OCI-LY7 (cell line): ENCODE results near the gene PUM1.

Experiments
- CTCF ChIP-seq: fragments of 200-600 bp; sonication (generic); conservative IDR thresholded peaks from 2 replicates; pipeline ENCODE4 v1.5.1; 2014; ENCODE audit warnings: mild to moderate bottlenecking, antibody characterized with exemption, low read length, moderate library complexity, mixed read lengths
- EZH2phosphoT487 ChIP-seq: fragments of 200-600 bp; sonication (generic); IDR thresholded peaks from 2 replicates; pipeline ENCODE4 v1.6.1; 2018; ENCODE audit warnings: low read depth, borderline replicate concordance, mild to moderate bottlenecking, mixed run types, antibody characterized with exemption, low read length, moderate library complexity, mixed read lengths

- TF ChIP-seq CTCF, result no peak
- no peak for TF ChIP-seq EZH2phosphoT487
Observed at GRCh38 chr1:30962609-30963508, 102.7 kb downstream of the PUM1 start.
